Thyroid gland (tissue), 4 donors: ENCODE results near the gene EDIL3. TPM values are rescaled to one million over a fixed set of nuclear protein-coding genes. Genes with fewer than 3 reads are reported as not detected.

Experiments used
- DNase-seq, 2 donors: peaks; one replicate each; pipeline ENCODE4 v3.0.0-alpha.2; 2019
- H3K27ac ChIP-seq, 3 donors: fragments of 200-600 bp; sonication (generic); 1 replicate in 2 of 3; 2 replicates in 1 of 3; pipeline ENCODE4 v1.5.1; 2016 to 2019; ENCODE audit warnings: mild to moderate bottlenecking in 1 of 3, moderate library complexity in 1 of 3
- H3K27me3 ChIP-seq: fragments of 200-600 bp; sonication (generic); one replicate; pipeline ENCODE4 v1.5.1; 2019
- H3K36me3 ChIP-seq, 2 donors: fragments of 200-600 bp; sonication (generic); one replicate each; pipeline ENCODE4 v1.5.1; 2016 to 2019
- H3K4me1 ChIP-seq, 2 donors: fragments of 200-600 bp; sonication (generic); one replicate each; pipeline ENCODE4 v1.5.1; 2017 to 2019
- H3K4me3 ChIP-seq, 3 donors: fragments of 200-600 bp; sonication (generic); replicated peaks in 1 of 3; 1 replicate in 2 of 3; 2 replicates in 1 of 3; pipeline ENCODE4 v1.5.1; 2016; ENCODE audit warnings: mild to moderate bottlenecking in 1 of 3
- H3K9me3 ChIP-seq: fragments of 200-600 bp; sonication (generic); one replicate; pipeline ENCODE4 v1.5.1; 2017
- CTCF ChIP-seq, 6 experiments: fragments of 200-600 bp in 3 of 6; fragments of 450-650 bp in 3 of 6; sonication (generic) in 3 of 6; IDR thresholded peaks; one replicate each; pipeline ENCODE4 v1.5.1; 2016 to 2019; ENCODE audit warnings: antibody characterized with exemption in 6 of 6, mild to moderate bottlenecking in 2 of 6, inconsistent platforms in 1 of 6, moderate library complexity in 1 of 6
- POLR2A ChIP-seq, 2 donors: fragments of 450-650 bp; IDR thresholded peaks; one replicate each; pipeline ENCODE4 v1.6.1; 2017; ENCODE audit warnings: antibody characterized with exemption in 2 of 2, mild to moderate bottlenecking in 2 of 2, moderate library complexity in 1 of 2
- WGBS, 2 donors: methylation state at CpG; one replicate each; pipeline ENCODE4 v1.1.5; 2017; 5-methylcytosine and 5-hydroxymethylcytosine counted together
- intact Hi-C: fragments of 100-400 bp; cut with DNase I; formaldehyde crosslinking; loops from one replicate; pipeline ENCODE4 v1.15.1; 2023
- total RNA-seq, 4 donors: library from RNA; depleted of rRNA; stranded (reverse); fragments of >200 nt; gene quantifications; one replicate each; pipeline ENCODE4 v1.2.3, GENCODE V29; 2016

EDIL3 gene
- total RNA-seq, 4 donors from 2014 or later = 2.0 to 5.5 (median 3.3) TPM

- no peaks in the 10 kb centered on the region for H3K27me3 ChIP-seq
- H3K27ac ChIP-seq = no peak overlapping the region
- no peaks in the 10 kb centered on the region for H3K4me1 ChIP-seq
- DNase-seq = no peak
- intact Hi-C loops = no loop called here
- TF ChIP-seq CTCF (IDR thresholded peaks at IDR 0.05) (no peak), POLR2A (IDR thresholded peaks at IDR 0.05) (no peak)
- no peak overlapping the region for H3K4me3 ChIP-seq
- H3K9me3 ChIP-seq = no peaks in the 10 kb centered on the region
- H3K36me3 ChIP-seq = no peaks in the 10 kb centered on the region
Measured at GRCh38 chr5:84255315-84255714, 129.4 kb downstream of the EDIL3 start.

- no peak overlapping the region for H3K4me3 ChIP-seq
- intact Hi-C loops = no loop called here
- no peaks in the 10 kb centered on the region for H3K9me3 ChIP-seq
- TF ChIP-seq POLR2A (IDR thresholded peaks at IDR 0.05) (no peak), CTCF (IDR thresholded peaks at IDR 0.05) (no peak)
- WGBS, 2 donors = 66 to 82% methylated on average over 1 of the region's 1 CpG
- H3K27ac ChIP-seq = no peak overlapping the region
- no peaks in the 10 kb centered on the region for H3K27me3 ChIP-seq
- no peak for DNase-seq
- H3K4me1 ChIP-seq = no peaks in the 10 kb centered on the region
- no peaks in the 10 kb centered on the region for H3K36me3 ChIP-seq
Measured at GRCh38 chr5:84253946-84254345, 130.7 kb downstream of the EDIL3 start.

GRCh38 chr5:84251503-84251902, 133.2 kb downstream of the EDIL3 start:
- WGBS, 2 donors = 83 to 92% methylated on average over 1 of the region's 1 CpG
- intact Hi-C loops = no loop called here
- H3K9me3 ChIP-seq = no peaks in the 10 kb centered on the region
- TF ChIP-seq CTCF (IDR thresholded peaks at IDR 0.05) (no peak), POLR2A (IDR thresholded peaks at IDR 0.05) (no peak)
- DNase-seq = no peak
- H3K27me3 ChIP-seq = no peaks in the 10 kb centered on the region
- H3K4me3 ChIP-seq = no peak overlapping the region
- H3K36me3 ChIP-seq = no peaks in the 10 kb centered on the region
- H3K27ac ChIP-seq = no peak overlapping the region
- no peaks in the 10 kb centered on the region for H3K4me1 ChIP-seq

GRCh38 chr5:84249918-84250630, 134.6 kb downstream of the EDIL3 start:
- no peaks in the 10 kb centered on the region for H3K36me3 ChIP-seq
- intact Hi-C loops = no loop called here
- no peak for DNase-seq
- H3K4me1 ChIP-seq = no peaks in the 10 kb centered on the region
- 67% methylated on average over 4 of the region's 4 CpGs for WGBS, 2 donors
- no peak for TF ChIP-seq POLR2A (IDR thresholded peaks at IDR 0.05)
- TF ChIP-seq CTCF (IDR thresholded peaks at IDR 0.05) = no peak
- H3K27me3 ChIP-seq = no peaks in the 10 kb centered on the region
- no peak overlapping the region for H3K27ac ChIP-seq
- no peak overlapping the region for H3K4me3 ChIP-seq
- H3K9me3 ChIP-seq = no peaks in the 10 kb centered on the region

GRCh38 chr5:84248013-84248412, 136.7 kb downstream of the EDIL3 start:
- Histone ChIP-seq H3K4me1 (no peaks in the 10 kb centered on the region), H3K27ac (no peak overlapping the region), H3K27me3 (no peaks in the 10 kb centered on the region), H3K9me3 (no peaks in the 10 kb centered on the region), H3K4me3 (no peak overlapping the region), H3K36me3 (no peaks in the 10 kb centered on the region)
- intact Hi-C loops = no loop called here
- WGBS, 2 donors = 63 to 64% methylated on average over 4 of the region's 4 CpGs
- TF ChIP-seq CTCF (IDR thresholded peaks at IDR 0.05) (no peak), POLR2A (IDR thresholded peaks at IDR 0.05) (no peak)
- no peak for DNase-seq
